HG03066 (cell line): Measurements from ENCODE around the gene TYW5.

Source experiments
- ATAC-seq: cut with Tn5 transposase; IDR thresholded peaks from one replicate; pipeline ENCODE4 v1.9.1; 2021; ENCODE audit warnings: low read depth; ENCODE audit not compliant: unreplicated experiment

Gene TYW5

DNA sequence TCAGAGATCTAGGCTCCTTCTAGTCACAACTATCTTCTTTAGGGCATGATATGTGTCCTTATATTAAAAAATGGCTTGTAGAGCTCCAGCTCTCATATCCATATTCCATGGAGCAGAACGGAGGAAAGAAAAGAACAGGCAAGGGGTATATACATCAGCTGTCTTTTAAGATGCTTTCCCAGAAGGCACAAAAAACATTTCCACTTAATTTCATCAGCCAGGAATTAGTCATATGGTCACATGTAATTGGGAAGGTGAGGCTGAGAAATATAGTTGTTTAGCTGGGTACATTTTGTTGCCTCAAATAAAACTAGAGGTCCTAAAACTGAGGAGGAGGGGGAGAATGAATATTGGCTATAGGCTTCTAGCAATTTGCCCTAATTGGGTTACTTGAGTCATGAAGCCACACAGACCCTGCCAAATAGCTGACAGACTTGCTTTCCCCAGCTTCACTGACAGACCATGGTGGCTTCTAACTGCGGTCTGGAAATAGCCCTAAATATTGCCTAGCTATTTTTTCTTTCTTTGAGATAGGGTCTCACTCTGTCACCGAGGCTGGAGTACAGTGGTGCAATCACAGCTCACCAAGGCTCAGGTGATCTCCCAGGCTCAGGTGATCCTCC, 20.1 kb upstream of the TYW5 start:
- no peak for ATAC-seq

DNA sequence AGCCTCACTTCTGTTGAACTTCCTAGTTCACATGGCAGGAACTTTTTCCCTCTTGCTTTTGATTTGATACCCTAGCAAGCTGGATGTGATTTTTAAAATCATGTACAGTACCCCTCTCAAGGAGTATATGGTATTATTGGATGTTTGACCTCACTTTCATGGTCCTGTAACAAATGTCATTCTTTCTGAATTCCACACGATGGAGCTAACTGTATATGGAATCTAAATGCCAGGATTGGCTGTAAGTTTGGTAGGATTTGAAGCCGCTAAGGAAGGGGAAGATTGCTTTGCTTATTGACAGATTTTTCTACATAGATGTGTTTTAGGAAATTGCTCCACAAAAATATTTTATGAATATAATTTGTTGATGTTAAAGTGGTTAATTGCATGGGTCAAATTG, 18.4 kb upstream of the TYW5 start:
- ATAC-seq: no peak

DNA sequence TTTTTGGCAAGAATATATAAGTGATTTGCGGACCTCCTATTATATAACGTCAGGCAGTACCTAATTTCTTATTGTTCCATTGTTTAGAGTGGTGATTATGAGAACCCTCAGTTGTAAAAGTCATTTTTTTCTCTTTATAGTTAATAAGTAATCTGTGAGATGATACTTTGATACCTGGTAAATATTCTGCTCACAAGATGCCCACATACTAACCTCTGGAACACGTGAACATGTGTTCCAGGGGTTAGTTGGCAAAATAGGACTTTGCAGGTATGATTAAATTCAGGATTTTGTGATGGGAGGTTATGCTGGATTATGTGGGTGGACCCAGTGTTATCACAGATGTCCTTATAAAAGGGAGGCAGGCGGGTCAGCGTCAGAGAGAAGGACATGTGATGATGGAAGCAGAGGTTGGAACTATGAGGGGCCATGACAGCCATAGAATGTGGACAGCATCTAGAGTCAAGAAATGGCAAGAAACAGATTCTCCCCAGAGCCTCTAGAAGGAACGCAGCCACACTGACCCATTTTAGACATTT, 16.9 kb upstream of the TYW5 start:
- ATAC-seq: no peak

DNA sequence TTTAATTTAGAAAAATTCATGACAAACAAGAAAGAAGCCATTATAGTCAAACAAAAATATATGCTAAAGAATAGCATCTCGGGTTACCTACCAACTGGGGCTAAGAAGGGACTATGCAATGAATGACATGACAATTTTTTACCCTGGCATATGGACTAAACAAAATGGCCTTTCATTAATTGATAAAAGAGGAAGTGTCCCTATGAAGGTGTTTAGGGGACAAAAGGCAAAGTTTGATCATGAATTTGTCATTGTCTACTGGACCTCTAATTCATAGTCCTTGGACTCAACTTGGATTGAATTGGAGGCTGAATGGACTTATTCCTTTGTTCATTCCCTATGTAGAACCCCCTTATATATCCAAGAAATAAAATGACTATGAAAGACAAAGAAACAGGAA, 12.8 kb upstream of the TYW5 start:
- ATAC-seq: no peak

DNA sequence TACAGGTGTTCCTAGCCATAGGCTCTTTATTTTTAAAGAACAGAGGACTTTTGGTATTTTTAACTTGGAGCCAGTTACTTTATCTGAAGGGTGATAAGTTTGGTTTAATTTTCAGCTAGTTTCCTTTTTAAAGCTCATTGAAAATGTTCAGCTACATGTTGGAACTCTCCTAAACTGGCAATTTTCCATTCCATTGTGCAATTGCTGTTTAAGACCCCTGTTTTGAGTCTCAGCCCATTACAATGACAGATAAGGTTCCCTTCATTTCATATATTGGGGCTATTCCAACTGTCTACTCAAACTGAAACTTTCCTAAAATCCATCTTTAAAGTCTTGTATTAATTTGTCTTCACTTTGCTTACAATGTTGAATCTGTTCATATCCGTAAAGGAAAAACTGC, 11.7 kb upstream of the TYW5 start:
- no peak for ATAC-seq

- no peak for ATAC-seq
Measured at GRCh38 chr2:199966405-199966804, 11.1 kb upstream of the TYW5 start.

- no peak for ATAC-seq
Measured at GRCh38 chr2:199962203-199962602, 6.9 kb upstream of the TYW5 start.

DNA sequence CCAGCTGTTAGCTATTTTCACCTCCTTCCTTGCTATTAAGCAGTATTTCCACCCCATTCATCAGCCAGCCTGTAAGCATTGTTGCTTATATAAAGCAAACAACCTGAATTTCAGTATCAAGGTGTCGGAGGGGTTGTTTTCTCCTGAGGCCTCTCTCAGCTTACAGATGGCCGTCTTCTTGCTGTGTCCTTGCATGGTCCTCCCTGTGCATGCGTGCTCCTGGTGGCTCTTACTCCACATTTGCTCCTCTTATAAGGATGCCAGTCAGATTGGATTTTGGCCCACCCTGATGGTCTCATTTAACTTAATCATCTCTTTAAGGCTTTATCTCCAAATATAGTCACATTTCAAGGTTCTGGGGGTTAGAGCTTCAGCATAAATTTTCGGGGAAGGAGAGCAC, 2.7 kb upstream of the TYW5 start:
- ATAC-seq: no peak

- no peak for ATAC-seq
Measured at GRCh38 chr2:199956062-199956380, 730 bp upstream of the TYW5 start.

- peak; percentile 34 for ATAC-seq
Measured at GRCh38 chr2:199955007-199955338, 318 bp downstream of the TYW5 start.

DNA sequence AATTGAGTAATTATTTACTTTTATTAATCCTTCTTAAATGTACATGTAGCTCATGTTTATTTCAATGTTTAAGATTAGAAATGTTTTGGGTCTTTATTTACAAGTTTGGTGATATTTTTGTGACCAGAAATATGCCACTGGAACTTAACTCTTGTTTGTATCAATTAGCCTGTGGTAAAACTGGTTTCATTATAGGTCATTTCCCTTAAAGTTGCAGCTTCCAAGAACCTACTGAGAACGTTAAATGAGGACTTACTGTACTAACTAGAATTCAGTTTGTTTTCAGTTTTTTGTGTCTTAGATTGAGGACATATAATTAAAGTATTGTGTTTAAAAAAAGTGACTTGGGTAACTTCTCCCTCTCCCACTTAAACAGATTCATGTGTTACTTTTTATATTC, 4.3 kb downstream of the TYW5 start:
- no peak for ATAC-seq

DNA sequence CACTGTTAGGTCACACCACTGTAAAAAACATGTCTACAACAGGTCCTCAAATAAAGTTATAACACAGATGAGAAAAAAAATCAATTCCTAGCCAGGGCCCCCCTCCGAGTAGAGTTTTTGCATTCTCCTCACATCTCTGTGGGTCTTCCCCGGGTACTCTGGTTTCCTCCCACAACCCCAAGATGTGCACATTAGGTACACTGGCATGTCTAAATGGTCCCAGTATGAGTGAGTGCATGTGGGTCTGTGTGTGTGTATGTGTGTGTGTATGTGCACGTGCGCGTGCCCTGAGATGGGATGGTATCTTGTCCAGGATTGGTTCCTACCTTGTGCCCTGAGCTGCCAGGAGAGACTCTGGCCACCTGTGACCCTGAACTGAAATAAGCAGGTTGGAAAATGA, 4.9 kb downstream of the TYW5 start:
- no peak for ATAC-seq

DNA sequence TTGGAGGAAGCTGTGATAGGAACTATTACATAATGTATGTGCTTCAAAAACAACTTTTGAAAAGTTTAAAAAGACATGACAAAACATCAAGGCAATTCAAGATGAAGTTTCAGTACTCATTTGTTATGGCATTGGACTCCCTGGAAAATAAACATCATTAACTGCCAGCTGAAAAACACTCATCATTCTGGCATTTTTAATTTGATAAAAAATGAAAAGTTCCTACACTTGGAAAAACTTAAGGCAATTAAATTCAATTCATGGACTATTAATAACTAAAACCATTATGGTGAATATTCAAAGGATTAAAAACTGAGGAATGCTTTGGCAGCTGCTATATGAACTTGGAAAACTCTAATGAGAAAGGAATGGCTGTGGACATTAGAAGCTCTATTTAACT, 8.5 kb downstream of the TYW5 start:
- no peak for ATAC-seq

DNA sequence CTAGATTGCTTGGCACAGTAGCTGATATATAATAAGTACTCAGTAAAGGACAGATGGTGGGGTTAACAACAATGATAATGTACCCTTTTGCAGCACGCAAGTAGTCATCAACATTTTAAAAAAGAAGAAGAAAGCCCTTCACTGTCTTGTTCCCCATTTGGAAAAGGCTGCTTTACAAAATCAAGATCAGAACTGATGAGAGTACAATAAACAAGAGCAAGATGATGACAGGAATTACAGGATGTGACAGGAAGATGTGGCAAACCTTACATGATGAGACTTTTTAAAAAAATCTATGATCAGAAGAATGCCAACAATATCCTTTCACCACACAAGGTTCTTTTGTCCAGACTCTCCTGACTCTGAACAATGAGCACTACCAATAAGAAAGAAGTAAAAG, 9.1 kb downstream of the TYW5 start:
- ATAC-seq: no peak

- no peak for ATAC-seq
Measured at GRCh38 chr2:199943373-199943772, 11.9 kb downstream of the TYW5 start.

DNA sequence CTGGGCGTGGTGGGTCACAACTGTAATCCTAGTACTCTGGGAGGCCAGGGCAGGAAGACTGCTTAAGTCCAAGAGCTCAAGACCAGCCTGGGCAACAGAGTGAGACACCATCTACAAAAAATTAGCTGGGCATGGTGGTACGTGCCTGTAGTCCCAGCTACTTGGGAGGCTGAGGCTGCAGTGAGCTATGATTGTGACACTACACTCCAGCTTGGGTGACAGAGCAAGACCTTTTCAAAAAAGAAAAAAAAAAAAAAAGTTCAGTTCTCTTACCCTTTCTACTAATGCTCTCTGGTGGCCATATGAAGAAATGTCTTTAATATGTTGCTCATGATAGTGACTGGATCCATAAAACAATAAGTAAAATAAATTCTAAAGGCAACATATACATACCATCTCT, 14.9 kb downstream of the TYW5 start:
- ATAC-seq: no peak

GRCh38 chr2:199936554-199936953, 18.7 kb downstream of the TYW5 start:
- ATAC-seq: no peak

DNA sequence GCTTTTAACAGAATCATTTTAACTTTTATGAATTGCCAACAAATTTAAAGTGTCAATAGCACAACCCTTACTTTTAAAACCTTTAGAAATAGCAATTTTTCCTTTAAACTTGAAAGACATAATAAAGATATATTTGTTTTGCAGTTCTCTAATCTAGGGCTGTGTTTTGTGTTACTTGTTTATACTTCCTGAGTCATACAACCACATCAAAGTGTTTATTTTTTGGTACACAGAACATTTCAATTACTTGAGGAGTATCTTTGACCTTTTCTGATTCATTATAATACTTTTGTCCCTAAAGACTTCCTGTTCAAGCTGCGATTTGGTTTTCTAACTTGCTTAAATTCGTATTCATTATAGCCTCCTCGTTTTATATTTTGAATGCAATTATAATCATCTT, 21.8 kb downstream of the TYW5 start:
- no peak for ATAC-seq

- no peak for ATAC-seq
Measured at GRCh38 chr2:199932312-199932855, 22.9 kb downstream of the TYW5 start.

GRCh38 chr2:199929262-199929661, 26.0 kb downstream of the TYW5 start:
- ATAC-seq: no peak

- no peak for ATAC-seq
Measured at GRCh38 chr2:199928626-199929025, 26.7 kb downstream of the TYW5 start.

DNA sequence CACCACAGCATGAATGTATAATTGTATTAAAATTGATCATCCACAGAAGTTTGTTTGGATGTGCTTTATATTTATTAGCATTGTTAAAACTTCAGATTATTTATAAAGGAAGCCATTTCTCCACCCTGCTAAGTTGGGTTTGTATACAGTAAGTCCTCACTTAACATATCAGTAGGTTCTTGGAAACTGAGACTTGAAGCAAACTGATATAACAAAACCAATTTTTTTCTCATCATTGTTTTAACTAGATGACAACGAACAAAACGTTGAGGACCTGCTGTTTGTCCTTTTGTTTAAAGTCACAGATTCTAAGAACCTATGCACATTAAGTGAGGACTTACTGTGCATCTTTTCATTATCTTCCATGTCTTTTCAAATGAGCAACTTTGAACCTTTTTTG, 27.1 kb downstream of the TYW5 start:
- ATAC-seq: no peak

DNA sequence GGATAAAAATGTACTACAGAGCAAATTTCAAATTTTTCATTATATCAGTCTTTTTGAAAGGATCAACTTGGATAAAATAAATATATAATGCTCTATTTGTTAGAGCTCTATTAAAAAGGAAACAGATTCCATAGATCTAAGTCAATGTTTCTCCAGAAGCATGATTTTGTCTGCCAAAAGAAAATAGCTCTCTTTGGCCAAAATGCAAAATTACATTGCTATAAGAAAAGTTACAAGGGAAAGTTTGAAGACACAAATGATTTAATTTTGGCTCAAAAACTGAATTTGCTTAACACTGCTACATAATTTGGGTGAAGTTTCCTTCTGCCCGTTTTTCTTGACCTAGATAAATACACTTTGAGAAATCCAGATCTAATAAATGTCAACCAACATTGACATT, 28.5 kb downstream of the TYW5 start:
- ATAC-seq: no peak
